Stimulated activated CD4-positive, alpha-beta T cell treated with anti-CD3 and anti-CD28 coated beads, TNF-alpha, amount 100 ng/mL, for 4 hours (primary cell): ENCODE measurements around the gene ZBTB7A.

Source experiments
- DNase-seq, 3 experiments: peaks; one replicate each; pipeline ENCODE4 v3.0.0-alpha.2; 2020; ENCODE audit warnings: low read depth in 3 of 3

ZBTB7A gene

DNA sequence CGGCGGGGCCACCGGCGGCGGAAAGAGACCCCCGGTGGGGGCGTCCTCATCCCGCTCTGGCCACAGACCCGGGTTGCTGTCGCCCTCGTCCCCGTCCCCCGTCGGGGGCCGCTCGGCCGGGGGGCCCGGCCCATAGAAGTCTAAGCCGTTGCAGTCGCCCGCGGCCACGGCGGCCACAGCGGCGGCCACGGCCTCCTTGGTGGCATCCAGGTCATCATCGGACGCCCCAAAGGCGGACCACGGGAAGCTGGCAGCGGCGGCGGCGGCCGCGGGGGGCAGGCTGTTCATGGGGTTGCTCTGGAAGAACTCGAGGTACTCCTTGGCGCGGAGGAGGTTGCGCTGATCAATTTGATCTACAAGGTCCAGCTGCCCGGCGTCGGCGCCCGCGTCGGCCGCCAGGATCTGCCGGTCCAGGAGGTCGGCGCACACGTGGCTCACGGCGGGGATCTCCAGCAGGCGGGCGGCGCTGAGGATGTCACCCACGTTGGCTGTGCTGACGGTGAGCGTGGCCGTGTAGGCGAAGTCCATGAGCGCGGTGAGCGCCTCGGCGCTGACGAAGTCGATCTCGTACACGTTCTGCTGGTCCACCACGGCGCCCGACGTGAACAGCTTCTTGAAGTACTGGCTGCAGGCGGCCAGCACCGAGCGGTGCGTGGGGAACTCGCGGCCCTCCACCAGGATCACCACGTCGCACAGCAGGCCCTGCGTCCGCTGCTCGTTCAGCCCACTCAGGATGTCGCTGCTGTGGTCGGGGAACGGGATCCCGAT, 12.1 kb downstream of the ZBTB7A start:
- DNase-seq = no peak

DNA sequence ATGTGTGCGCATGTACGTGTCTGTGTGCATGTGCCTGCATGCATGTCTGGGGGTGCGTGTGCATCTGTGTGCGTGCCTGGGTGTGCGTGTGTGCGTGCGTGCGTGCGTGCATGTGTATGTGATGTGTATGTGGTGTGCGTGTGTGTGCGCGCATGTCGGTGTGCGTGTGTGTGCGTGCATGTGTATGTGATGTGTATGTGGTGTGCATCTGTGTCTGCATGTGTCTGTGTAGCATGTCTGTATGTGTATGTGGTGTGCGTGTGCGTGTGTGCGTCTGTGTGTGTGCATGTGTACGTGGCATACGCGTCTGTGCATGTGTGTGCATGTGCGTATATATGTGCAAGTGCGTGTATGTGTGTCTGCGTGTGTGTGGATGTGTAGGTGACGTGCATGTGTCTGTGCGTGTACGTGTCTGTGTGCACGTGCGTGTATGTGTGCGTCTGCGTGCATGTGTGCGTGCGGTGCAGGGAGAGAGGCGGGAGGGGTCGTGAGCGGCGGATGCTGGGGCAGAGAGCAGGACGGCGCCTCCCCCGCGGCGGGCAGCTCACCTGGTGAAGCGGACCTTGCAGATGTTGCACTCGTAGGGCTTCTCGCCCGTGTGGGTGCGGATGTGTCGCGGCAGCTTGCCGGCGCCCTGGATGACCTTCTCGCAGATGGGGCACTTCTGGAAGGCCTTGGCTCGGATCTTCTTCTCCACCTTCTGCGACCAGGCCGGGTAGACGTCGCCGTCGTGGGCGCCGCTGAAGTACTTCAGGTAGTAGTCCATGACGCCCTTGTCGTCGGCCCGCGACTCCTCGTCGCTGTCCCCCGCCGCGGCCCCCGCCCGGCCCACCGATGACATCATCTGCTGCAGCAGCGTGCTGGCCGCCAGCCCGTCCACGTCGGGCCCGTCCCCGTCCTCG, 13.0 kb downstream of the ZBTB7A start:
- no peak for DNase-seq

DNA sequence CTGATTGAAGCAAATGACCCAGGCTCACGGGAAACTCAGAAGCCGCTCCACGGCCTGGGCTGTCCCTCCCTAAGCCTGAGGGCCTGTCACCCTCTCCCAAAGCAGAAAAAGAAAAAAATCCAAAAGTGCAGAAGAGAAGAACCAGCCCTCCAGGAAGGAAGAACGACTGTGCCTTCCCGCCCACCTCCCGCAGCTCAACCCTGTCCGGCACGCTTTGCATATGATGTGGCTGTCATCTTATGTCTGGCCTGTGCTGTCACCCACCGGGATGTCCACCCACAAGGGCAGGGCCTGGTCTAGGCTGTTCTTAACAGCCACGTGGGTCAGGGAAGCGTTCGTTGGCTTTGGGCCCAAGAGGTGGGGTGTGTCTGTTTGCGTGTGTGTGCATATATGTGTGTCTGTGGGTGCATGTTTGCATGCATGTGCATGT, 13.7 kb downstream of the ZBTB7A start:
- DNase-seq = no peak

DNA sequence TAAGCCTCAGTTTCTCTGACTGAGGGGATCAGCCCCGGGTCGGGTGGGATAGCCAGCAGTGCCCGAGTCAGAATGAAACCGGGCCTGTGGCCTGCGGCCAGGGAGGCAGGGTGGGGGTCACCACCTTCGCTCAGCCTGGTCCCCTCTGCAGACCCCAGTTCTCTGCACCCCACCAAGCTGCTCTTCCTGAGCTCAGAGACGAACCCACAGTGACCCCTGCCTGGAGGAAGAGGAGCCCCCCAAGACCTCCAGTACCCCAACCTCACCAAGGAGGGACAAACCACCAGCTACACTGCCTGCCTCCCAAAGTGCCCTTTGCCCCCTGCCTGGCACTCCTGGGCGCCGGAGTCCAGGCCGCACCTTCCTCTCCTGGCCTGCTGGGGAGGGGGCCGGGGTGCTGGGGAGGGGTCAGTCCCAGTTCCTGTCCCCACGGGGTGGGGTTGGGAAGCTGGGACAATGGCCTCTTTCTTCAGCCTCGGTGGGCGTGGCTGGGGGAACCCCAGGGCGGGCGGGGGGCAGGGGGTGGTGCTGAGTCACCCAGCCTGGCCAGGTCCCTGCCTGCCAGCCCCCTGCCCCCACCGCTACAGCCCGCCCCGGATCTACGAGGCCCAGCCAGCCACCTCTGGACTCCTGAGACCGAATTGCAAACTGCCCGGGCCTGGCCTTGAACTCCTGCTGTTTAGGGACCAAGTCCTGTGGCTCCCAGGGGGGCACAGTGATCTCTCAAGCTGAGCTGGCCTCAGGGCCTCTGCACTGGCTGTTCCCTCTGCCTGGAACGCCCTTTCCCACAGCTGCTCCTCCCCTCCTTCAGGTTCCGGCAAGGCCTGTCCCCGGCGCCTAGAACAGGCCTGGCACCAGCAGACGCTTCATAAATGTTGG, 14.3 kb downstream of the ZBTB7A start:
- no peak for DNase-seq

DNA sequence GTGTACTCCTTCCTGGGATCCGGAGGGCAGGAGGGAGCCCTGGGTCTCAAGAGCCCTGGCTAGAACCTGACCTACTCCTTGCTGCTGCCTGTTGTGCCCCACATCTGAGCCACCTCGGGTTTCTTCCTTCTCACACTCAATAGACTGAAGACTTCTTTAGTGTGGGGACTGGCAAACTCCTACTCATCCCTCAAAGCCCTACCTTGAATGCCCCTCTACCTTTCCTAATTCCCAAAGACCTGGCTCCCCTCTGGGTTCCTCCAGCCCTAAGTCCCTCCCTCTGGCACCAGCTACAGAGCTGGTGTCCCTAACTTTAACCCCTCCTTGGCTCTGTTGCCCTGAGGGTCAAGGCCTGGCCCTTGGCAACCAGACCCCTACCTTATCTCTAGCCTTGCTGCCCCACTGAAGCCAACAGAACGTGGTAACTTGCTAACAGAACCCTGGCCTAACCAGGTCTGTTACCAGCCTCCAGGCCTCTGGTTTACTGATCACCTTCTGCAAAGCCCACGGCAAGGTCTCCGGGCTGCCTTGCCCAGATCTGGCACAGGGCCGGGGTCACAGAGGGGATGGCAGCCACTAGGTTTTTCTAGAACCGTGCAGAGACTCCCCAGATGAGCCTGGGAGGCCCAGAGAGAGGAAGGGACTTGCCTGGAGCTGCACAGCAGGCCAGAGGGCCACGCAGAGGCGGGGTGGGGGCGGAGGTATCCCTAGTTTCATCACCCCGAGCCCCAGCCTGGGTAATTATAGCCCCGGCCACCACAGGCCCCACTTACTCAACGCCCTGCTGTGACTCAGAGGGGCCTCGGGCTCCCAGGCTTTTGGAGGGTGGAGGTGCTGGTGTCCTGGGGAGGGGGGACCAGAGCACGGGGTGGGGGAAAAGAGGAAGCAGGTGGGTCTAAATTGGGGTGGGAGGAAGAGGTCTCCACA, 15.3 kb downstream of the ZBTB7A start:
- no peak for DNase-seq

DNA sequence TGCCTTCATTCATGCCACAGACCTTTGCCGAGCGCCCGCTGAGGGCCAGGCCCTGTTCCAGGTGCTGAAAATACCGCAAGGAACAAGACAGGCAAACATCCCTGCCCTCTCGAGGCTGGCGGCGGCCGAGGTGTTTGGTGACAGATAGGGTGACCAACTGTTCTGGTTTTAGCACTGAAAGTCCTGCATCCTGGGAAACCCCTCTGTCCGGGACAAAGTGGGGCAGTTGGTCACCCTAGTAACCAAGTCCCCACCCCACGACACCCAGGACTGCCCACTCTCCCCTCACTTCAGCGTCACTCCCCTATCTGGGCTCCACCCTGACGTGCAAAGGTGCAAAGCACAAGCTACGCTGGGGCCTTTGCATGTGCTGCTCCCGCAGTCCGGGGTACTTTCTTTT, 17.3 kb downstream of the ZBTB7A start:
- DNase-seq = no peak

DNA sequence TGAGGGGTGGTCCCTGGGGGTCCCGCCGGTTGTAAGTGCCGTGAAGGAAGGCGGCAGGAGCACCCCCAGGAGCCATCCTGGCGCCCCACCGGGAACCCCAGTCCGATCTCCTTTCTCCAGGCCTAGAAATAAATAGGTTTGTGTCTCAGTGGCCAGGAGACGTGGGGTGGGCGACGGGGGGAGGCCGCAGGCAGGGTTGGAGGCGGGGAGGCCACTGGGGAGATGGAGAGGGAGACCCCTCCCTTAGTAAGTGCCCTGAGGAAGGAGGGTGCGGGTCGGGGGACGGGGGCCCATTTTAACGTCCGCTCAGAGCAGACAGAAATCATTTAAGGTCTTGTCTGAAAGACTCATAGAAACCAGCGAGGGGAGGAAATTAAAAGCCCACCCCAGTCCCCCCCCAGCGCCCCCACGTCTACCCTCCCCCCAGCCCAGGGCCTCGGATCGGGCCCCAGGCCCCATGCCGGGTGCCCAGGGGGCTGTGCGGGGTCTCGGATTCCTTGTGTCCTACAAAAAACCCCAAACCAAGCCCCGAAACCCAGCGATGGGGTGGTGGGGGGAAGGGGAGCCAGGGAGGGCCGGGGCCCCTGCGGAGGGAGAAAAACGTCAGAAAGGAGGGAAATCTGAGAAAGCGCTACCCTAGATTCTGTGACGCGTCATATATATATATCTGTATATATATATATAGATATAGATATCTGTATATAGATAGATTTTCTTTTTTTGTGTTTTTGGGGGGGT, 19.6 kb downstream of the ZBTB7A start:
- no peak for DNase-seq

DNA sequence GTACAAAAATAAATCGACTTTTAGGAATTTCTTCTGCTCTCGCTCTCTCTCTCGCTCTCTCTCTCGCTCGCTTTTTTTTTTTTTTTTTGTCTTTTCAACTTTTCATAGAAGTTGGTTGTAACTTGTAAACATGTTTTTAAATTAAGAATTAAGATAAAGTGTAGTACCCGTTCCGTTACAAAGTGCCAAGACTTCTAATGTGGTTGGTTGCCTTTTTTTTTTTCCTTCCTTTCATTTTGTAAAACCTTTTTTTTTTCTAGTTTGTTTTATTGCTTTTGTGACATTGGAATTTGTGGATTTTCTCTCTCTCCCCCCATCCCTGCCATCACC, 20.4 kb downstream of the ZBTB7A start:
- DNase-seq = no peak

DNA sequence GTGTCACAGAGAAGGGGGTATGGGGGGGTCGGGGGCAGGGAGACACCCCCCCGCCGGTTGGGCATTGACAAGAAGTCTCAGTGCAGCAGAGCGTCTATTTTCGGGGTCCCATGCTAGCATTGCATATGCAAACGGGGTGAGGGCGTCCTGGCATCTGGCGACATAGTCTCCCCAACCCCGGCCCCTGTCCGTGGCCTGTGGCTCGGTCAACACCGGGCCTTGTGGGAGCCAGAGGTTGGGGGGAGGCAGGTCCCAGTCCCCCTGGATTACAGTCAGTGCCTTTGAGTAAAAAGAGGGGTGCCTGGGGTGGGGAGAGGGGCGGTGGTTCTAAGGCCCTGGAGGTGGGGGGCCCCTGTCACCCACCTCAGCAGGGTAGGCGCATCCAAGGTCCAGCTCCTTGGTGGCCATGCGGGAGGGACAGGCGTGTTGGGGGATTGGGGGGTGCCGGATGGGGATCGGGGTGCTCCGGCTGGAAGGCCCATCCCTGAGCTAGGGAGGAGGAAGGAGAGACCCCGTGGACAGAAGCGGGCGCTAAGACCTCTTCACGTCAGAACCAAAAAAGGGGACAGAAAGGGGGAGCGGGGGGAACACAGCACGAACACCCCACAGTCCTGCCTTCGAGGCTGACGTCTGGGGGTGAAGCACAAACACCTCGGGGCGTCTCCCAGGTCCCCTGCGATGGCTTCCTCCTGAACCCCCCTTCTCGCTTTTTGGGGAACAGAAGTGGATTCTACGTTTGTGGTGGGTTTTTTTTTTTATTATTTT, 20.9 kb downstream of the ZBTB7A start:
- DNase-seq = no peak

DNA sequence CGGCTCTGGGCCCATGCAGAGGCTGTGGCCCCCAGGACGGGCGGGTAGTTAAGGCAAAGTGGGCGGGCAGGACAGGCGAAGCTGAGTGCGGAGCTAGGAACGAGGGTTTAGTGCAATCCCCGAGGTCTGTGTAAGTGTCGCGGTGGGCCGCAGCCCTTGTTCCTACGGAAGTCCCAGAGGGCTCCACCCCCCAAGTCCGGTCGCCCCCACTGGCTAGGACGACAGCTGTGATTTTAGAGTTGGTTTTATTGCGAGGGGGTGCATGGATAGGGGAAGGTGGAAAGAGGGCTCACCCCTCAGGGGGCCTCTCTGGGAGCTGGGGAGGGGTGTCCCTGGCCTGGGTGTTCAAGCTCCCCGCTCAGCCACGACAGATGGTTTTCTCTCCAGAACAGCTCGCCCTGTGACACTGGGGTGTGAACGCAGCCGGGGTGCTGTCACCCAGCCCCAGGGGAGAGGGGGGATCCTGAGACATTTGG, 21.7 kb downstream of the ZBTB7A start:
- DNase-seq = no peak

DNA sequence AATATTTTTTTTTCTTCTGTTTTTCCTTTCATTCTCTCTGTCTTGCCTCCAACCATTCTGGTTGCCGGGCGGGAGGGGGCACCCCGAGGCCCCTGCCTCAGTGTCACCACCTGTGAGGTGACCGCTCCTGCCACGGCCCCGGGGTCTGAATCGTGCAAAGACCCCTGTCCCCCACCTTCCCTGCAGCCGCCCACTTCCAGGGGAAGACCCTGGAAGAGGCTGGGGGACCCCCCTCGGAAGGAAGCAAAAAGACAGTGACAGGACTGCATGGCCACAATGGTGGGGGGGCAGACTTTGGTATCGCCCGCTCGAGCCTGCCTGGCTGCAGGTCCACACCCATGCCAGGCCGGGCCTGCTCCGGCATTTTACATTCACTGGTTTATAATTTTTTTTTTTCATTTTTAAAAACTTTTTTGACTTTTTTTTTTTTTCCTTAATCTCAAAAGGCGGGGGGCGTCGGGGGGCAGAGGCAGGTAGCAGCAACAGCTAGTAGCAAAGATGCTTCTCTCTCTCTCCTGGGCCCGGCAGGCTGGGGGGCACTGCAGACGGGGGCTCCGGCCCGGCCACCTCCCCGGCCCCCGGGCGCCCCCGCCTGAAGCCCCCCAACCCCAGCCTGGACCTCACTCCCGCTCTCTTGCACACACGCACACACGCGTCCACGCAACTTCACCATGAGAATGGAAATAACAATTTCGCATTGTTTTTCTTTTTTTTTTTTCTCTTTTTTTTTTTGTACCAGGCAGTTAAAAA, 22.6 kb downstream of the ZBTB7A start:
- no peak for DNase-seq

DNA sequence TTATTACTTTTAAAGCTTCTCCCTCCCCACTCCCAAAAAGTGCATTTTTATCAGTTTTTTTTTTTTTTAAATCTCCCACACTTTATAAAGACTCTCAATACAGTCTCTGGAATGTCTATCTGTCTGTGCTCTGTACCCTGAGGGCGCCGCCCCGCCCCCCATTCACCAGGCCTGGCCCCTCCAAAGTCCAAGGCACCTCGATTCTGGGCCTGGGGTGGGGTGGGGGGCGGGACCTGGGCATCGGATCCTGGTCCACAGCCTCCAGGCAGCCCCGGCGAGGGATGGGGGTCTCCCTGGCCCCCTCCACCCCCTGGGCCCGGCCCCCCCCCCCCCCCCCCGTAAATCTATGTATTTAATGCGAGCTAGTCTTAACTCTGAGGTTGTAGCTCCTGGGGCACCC, 23.3 kb downstream of the ZBTB7A start:
- DNase-seq = no peak

DNA sequence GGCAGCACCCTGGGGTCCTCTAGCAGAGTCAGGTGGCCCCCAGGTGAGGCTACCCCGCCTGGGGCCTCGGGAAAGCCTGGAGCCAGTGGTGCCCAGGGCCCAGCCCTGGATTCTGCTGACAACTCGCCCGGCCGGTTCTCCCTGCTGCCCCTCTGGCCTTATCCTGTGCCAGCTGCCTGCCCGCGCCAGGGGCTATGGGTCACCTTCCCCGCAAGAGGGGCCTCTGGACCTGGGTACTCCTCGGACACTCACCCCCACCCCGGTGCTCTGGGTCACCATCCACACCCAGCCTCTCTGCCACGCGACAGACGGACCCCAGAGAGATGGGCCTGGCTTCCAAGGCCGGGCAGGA, 24.0 kb downstream of the ZBTB7A start:
- no peak for DNase-seq

DNA sequence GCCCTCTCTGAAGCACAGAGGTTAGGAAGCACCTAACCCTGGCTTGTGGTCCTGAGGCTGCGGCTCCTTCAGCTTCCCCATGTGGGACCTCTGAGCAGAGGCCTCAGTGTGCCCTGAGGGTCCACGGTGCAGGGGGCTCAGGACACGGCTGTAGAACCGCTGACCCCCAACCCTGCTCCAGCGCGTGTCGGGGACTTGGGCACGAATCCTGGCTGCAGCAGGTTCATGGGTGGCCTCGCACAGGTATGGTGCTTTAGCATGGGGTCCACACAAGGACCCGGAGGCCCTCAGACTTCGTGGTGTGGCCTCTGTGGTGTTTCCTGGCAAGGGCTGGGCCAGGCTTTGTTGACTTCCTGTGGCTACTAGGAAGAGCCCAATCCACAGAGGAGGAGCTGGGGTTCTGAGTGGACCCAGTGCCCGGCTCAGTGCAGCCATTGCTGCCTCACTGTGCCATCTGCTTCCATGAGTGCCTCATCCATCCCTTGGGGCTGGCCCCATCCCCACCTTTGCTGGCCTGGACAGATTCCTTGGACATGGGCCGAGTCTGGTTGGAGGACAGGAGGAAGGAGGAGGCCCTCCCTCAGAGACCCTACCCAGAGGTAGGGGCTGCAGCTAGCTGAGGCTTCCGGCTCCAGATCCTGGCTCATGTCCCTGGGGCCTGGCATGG, 24.5 kb downstream of the ZBTB7A start:
- DNase-seq = no peak

DNA sequence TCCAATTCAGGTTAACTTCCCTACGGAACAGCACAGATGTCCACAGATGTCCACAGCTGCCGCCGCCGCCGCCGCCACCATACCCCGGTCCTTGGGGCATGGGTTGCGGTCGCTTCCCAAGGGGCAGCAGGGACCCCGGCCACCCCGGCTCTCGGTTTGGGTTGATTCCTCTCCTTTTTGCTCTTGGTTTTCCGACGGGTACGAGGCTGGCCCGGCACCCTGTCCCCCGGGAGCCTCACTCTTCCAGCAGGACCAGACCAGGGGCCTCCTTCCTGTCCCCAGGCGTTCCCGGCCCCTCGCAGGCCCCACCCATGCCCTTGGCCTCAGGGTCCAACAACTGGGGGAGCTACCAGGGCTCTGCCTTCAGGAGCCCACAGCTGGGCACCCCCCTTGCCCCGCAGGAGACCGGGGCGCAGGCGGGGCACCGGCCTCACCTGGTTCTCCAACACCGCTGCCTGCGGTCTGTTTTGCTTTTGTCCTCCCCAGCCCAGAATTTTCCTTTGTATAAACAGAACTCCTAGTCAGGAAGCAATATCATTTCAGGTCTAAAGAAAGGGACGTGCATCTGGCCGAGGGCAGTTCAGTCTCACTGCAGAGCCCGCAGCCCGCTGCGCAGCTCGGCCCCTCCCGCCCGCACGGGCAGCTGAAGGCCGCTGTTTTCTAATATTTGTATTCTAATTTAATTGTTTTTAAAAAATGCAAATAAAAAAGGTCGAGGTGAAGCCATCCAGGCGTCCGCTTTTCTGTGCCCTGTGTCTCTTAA, 27.9 kb downstream of the ZBTB7A start:
- DNase-seq = no peak

DNA sequence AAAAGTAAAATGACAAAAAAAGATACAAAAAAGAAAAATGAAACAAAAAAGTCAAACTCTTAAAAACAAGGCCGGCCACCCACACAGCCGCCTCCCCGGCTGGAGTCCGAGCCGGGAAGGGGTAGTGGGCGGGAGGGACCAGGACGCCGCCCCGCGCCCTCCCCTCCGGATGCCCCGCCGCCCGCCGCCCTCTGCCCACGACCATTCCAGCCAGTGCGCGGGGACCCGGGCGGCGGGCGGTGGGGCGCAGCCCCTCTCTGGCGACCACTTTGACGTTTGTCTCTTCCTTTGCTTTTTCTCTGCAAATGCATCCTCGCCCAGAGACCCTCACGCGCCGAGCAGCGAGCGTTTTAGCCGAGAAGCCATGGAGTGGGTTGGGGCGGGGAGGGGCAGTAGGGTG, 28.6 kb downstream of the ZBTB7A start:
- no peak for DNase-seq

DNA sequence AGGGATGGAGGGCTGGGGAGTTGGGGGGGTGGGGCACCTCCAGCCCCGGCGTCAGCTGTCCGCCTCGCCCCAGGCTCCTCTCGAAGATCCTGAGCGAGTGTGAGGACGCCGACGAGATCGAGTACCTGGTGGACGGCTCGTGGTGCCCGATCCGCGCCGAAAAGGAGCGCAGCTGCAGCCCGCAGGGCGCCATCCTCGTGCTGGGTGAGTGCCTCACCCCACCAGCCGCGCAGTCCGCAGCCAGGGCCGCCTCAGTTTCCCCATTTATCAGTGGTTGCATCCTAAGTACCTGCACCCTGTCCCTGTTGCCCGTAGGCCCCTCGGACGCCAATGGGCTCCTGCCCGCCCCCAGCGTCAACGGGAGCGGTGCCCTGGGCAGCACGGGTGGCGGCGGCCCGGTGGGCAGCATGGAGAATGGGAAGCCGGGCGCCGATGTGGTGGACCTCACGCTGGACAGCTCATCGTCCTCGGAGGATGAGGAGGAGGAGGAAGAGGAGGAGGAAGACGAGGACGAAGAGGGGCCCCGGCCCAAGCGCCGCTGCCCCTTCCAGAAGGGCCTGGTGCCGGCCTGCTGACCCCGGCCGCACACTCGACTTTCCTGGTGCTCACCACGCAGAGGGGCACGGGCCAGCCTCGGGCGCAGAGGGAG, 29.3 kb downstream of the ZBTB7A start:
- DNase-seq = no peak
